ENCODE data around the gene SLC39A3. TPM values are rescaled to one million over a fixed set of nuclear protein-coding genes. Genes with fewer than 3 reads are reported as not detected.

The SLC39A3 gene
- total and polyA plus RNA-seq, 2 experiments from 2014 or later: 33.5 to 47.4 TPM

DNA sequence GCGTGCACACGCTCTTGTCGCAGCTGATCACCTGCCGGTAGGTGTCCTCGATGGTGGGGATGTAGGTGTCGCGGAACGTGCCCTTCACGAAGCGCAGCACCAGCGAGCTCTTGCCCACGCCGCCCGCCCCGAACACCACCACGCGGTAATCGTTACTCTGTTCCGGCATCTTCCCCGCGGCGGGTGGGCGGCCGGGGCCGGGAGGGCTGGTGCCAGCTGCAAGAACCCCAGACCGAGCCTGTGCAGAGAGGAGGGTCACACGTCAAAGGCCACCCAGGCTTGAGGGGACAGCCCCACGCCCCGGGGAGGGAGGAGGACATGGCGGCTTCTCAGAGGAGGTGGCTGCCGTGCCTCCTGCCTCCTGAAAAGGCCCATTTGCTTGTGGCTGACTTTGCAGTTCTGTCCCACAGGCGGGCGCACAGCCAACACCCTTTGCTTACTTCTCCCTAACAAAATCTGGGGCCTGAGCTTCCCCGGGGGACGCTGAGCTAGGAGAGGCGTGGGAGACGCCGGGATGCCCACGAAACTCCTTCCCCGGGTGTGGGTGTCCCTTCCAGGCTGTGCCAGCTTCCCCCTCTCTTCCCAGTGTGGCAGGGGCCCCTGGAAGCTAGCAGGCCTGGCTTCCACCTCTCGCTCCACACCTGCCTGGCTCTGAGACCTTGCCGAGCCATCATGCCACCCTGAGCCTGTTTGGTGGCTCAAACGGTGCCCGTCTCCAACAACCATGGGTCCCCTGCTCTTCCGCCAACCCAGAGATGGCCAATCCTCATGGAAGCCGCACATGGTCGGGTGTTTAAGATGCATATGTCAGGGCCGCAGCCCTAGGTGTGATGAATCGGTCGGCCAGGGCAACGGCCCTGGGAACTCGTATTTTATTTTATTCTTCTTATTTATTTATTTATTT, 21.9 kb downstream of the SLC39A3 start:
- Histone ChIP-seq H4K20me1 (replicated peaks; ENCODE audit: insufficient read depth) (no peaks in the 10 kb centered on the region), H3K27ac (ENCODE audit: low read depth) (no peak overlapping the region), H3K36me3 (ENCODE audit: insufficient read depth) (no peaks in the 10 kb centered on the region), H2AFZ (no peak overlapping the region), H3F3A (replicated peaks; ENCODE audit: low read depth) (0 out of 2 replicates have a peak, but pooled peaks cover 5% of the 10 kb centered on the region), H3K79me2 (replicated peaks; ENCODE audit: insufficient read depth) (no peaks in the 10 kb centered on the region), H3K9me2 (ENCODE audit: insufficient read depth) (no peaks in the 10 kb centered on the region), H3K4me3 (no peak overlapping the region), H3K4me2 (no peak overlapping the region), H3K4me1 (ENCODE audit: insufficient read depth) (peaks cover 12% of the 10 kb centered on the region; the same call in 1 of the 2 replicates), H3K27me3 (ENCODE audit: insufficient read depth) (0 out of 2 replicates have a peak, but pooled peaks cover 6% of the 10 kb centered on the region)
- DNase-seq (ENCODE audit: low spot score): no peak
- TF ChIP-seq STAT1 (IDR thresholded peaks at IDR 0.05; ENCODE audit: unreplicated experiment) (no peak), CREB1 (CRISPR knock-in tag; IDR thresholded peaks at IDR 0.05; ENCODE audit: low read depth) (no peak), NANOG (IDR thresholded peaks at IDR 0.05; ENCODE audit: borderline replicate concordance) (no peak), JUNB (IDR thresholded peaks at IDR 0.05; ENCODE audit: unreplicated experiment) (no peak)
- TF ChIP-seq, protein P1, sequence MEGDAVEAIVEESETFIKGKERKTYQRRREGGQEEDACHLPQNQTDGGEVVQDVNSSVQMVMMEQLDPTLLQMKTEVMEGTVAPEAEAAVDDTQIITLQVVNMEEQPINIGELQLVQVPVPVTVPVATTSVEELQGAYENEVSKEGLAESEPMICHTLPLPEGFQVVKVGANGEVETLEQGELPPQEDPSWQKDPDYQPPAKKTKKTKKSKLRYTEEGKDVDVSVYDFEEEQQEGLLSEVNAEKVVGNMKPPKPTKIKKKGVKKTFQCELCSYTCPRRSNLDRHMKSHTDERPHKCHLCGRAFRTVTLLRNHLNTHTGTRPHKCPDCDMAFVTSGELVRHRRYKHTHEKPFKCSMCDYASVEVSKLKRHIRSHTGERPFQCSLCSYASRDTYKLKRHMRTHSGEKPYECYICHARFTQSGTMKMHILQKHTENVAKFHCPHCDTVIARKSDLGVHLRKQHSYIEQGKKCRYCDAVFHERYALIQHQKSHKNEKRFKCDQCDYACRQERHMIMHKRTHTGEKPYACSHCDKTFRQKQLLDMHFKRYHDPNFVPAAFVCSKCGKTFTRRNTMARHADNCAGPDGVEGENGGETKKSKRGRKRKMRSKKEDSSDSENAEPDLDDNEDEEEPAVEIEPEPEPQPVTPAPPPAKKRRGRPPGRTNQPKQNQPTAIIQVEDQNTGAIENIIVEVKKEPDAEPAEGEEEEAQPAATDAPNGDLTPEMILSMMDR (conservative IDR thresholded peaks at IDR 0.05; ENCODE audit: low read depth in 2 of 2): no peak
- Mint-ChIP-seq H3K27me3 (ENCODE audit: insufficient read depth, low read depth, poor library complexity) (peaks cover 18% of the 10 kb centered on the region), H3K36me3 (ENCODE audit: low read depth) (peaks cover 20% of the 10 kb centered on the region), H3K9me3 (peaks cover 11% of the 10 kb centered on the region), H3K4me1 (peaks cover 11% of the 10 kb centered on the region), H3K27ac (no peak overlapping the region), H3K4me3 (no peak overlapping the region)
- ATAC-seq: no peak

DNA sequence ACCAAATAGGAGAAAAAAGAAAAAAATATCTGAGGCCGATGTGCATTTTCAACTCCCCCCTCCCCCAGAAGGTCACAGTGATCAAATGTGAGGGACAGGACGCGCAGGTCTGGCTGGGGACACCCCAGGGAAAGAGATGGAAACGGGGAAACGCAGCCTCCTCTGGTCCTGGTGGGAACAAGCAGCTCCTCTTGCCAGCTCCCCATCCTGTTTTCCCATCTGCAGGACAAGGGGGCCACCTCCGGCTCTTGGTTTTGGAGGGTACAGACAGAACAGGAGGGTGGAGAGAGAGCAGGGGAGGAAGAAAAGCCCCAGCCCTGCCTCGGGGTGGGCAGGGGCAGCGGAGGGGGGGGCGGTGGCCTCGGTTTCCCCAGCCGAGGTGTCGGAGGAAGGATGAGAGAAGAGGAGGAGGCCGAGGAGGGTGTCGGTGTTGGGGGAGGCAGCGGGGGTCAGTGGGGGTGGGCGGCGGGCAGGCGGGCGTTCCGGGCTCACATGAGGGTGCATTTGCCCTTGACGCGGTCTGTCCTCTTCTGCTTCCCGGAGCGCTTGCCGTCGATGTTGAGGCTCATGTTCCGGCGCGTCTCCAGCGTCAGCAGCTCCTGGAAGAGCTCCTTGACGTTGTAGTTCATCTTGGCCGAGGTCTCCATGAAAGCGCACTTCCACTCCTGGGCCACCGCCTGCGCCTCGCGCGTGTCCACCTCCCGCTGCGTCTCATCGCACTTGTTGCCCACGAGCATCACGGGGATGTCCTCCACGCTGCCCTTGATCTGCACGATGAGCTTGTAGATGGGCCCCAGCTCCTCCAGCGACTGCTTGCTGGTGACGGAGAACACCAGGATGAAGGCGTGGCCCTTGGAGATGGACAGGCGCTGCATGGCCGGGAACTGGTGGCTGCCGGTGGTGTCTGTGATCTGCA, 22.8 kb downstream of the SLC39A3 start:
- Mint-ChIP-seq H3K4me3 (no peak overlapping the region), H3K27me3 (ENCODE audit: insufficient read depth, low read depth, poor library complexity) (peaks cover 14% of the 10 kb centered on the region), H3K9me3 (peaks cover 12% of the 10 kb centered on the region), H3K4me1 (peaks cover 11% of the 10 kb centered on the region), H3K27ac (no peak overlapping the region), H3K36me3 (ENCODE audit: low read depth) (peaks cover 20% of the 10 kb centered on the region)
- Histone ChIP-seq H3K27me3 (ENCODE audit: insufficient read depth) (0 out of 2 replicates have a peak, but pooled peaks cover 4% of the 10 kb centered on the region), H3K9me2 (ENCODE audit: insufficient read depth) (no peaks in the 10 kb centered on the region), H3K79me2 (replicated peaks; ENCODE audit: insufficient read depth) (no peaks in the 10 kb centered on the region), H3K27ac (ENCODE audit: low read depth) (no peak overlapping the region), H3K4me2 (no peak overlapping the region), H2AFZ (no peak overlapping the region), H3K4me3 (no peak overlapping the region), H3K4me1 (ENCODE audit: insufficient read depth) (peaks cover 12% of the 10 kb centered on the region; the same call in 1 of the 2 replicates), H3F3A (replicated peaks; ENCODE audit: low read depth) (0 out of 2 replicates have a peak, but pooled peaks cover 5% of the 10 kb centered on the region), H3K36me3 (ENCODE audit: insufficient read depth) (no peaks in the 10 kb centered on the region), H4K20me1 (replicated peaks; ENCODE audit: insufficient read depth) (no peaks in the 10 kb centered on the region)
- DNase-seq (ENCODE audit: low spot score) (peak; percentile 20), ATAC-seq (no peak)
- no peak for TF ChIP-seq CREB1 (CRISPR knock-in tag; IDR thresholded peaks at IDR 0.05; ENCODE audit: low read depth)
- TF ChIP-seq, protein P2, sequence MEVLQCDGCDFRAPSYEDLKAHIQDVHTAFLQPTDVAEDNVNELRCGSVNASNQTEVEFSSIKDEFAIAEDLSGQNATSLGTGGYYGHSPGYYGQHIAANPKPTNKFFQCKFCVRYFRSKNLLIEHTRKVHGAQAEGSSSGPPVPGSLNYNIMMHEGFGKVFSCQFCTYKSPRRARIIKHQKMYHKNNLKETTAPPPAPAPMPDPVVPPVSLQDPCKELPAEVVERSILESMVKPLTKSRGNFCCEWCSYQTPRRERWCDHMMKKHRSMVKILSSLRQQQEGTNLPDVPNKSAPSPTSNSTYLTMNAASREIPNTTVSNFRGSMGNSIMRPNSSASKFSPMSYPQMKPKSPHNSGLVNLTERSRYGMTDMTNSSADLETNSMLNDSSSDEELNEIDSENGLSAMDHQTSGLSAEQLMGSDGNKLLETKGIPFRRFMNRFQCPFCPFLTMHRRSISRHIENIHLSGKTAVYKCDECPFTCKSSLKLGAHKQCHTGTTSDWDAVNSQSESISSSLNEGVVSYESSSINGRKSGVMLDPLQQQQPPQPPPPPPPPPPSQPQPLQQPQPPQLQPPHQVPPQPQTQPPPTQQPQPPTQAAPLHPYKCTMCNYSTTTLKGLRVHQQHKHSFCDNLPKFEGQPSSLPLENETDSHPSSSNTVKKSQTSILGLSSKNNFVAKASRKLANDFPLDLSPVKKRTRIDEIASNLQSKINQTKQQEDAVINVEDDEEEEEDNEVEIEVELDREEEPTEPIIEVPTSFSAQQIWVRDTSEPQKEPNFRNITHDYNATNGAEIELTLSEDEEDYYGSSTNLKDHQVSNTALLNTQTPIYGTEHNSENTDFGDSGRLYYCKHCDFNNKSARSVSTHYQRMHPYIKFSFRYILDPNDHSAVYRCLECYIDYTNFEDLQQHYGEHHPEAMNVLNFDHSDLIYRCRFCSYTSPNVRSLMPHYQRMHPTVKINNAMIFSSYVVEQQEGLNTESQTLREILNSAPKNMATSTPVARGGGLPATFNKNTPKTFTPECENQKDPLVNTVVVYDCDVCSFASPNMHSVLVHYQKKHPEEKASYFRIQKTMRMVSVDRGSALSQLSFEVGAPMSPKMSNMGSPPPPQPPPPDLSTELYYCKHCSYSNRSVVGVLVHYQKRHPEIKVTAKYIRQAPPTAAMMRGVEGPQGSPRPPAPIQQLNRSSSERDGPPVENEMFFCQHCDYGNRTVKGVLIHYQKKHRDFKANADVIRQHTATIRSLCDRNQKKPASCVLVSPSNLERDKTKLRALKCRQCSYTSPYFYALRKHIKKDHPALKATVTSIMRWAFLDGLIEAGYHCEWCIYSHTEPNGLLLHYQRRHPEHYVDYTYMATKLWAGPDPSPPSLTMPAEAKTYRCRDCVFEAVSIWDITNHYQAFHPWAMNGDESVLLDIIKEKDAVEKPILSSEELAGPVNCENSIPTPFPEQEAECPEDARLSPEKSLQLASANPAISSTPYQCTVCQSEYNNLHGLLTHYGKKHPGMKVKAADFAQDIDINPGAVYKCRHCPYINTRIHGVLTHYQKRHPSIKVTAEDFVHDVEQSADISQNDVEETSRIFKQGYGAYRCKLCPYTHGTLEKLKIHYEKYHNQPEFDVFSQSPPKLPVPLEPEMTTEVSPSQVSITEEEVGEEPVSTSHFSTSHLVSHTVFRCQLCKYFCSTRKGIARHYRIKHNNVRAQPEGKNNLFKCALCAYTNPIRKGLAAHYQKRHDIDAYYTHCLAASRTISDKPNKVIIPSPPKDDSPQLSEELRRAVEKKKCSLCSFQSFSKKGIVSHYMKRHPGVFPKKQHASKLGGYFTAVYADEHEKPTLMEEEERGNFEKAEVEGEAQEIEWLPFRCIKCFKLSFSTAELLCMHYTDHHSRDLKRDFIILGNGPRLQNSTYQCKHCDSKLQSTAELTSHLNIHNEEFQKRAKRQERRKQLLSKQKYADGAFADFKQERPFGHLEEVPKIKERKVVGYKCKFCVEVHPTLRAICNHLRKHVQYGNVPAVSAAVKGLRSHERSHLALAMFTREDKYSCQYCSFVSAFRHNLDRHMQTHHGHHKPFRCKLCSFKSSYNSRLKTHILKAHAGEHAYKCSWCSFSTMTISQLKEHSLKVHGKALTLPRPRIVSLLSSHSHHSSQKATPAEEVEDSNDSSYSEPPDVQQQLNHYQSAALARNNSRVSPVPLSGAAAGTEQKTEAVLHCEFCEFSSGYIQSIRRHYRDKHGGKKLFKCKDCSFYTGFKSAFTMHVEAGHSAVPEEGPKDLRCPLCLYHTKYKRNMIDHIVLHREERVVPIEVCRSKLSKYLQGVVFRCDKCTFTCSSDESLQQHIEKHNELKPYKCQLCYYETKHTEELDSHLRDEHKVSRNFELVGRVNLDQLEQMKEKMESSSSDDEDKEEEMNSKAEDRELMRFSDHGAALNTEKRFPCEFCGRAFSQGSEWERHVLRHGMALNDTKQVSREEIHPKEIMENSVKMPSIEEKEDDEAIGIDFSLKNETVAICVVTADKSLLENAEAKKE (CRISPR knock-in tag; IDR thresholded peaks at IDR 0.05): no peak
- no peak for TF ChIP-seq STAT1 (IDR thresholded peaks at IDR 0.05; ENCODE audit: unreplicated experiment)
- TF ChIP-seq NANOG (IDR thresholded peaks at IDR 0.05; ENCODE audit: borderline replicate concordance): no peak
- TF ChIP-seq, protein P1 (conservative IDR thresholded peaks at IDR 0.05; ENCODE audit: low read depth in 2 of 2): no peak
- TF ChIP-seq ZNF114 (CRISPR knock-in tag; IDR thresholded peaks at IDR 0.05): no peak

Data from GM23338 (cell line).